ENCODE measurements around the gene TMEM40.
A peak's percentile ranks its signal among the peaks of the same experiment; 100 is the strongest.

The TMEM40 gene, protein sequence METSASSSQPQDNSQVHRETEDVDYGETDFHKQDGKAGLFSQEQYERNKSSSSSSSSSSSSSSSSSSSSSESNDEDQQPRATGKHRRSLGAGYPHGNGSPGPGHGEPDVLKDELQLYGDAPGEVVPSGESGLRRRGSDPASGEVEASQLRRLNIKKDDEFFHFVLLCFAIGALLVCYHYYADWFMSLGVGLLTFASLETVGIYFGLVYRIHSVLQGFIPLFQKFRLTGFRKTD

DNA sequence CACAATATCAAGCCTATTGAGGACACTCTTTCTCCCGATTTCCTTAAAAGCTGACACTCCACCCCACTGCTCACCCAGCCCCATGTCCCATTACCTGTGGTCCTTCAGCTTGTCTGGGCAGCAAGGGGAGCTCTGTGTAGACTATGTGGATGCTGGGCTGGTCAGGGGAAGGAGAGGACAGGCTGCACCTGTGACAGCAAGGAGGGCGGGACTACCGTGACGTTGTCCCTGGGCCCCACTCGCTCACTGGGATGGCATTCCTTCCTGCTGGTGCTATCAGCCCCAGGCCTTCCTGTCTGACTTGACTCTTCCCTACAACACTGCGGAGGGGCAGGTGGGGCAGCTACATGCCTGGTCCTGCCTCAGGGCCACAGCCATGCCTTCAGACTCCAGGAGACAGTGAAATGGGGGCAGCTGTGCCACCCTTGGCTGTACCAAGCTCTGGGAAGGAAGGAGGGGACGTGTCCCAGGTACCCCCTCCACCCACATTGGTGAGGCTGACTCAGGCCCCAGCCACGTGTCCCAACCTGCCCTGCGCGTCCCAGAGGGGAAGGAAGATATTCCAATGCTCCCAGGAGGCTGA is at the start of gene TMEM40:
Gene TMEM40 (minus strand): TSS at position 163 of the 583 bp plus-strand sequence. CDS start 9,427 bp downstream, outside the sequence.
- peak within 1 kb of the TSS; percentile 64 for H2AFZ ChIP-seq
- no peaks in the 10 kb centered on the region for H3K36me3 ChIP-seq (ENCODE audit: control insufficient read depth, insufficient read depth, low read length)
- H3K27ac ChIP-seq, result peak within 1 kb of the TSS; percentile 82
- H3K27me3 ChIP-seq (ENCODE audit: control insufficient read depth, insufficient read depth, low read length), result no peaks in the 10 kb centered on the region
- H3K79me2 ChIP-seq, result peaks cover 2% of the 10 kb centered on the region
- no peaks in the 10 kb centered on the region for H3K9me3 ChIP-seq (ENCODE audit: control insufficient read depth, low read length)
- peak within 1 kb of the TSS; percentile 31 for H3K4me2 ChIP-seq (ENCODE audit: low read length)
- H3K4me1 ChIP-seq, result peaks cover 29% of the 10 kb centered on the region
- TF ChIP-seq, protein P1, sequence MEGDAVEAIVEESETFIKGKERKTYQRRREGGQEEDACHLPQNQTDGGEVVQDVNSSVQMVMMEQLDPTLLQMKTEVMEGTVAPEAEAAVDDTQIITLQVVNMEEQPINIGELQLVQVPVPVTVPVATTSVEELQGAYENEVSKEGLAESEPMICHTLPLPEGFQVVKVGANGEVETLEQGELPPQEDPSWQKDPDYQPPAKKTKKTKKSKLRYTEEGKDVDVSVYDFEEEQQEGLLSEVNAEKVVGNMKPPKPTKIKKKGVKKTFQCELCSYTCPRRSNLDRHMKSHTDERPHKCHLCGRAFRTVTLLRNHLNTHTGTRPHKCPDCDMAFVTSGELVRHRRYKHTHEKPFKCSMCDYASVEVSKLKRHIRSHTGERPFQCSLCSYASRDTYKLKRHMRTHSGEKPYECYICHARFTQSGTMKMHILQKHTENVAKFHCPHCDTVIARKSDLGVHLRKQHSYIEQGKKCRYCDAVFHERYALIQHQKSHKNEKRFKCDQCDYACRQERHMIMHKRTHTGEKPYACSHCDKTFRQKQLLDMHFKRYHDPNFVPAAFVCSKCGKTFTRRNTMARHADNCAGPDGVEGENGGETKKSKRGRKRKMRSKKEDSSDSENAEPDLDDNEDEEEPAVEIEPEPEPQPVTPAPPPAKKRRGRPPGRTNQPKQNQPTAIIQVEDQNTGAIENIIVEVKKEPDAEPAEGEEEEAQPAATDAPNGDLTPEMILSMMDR (IDR thresholded peaks at IDR 0.05), result no peak
- H3K9ac ChIP-seq, result peak within 1 kb of the TSS; percentile 2
- peak within 1 kb of the TSS; percentile 7 for H3K4me3 ChIP-seq (ENCODE audit: low read depth, low read length)

GRCh38 chr3:12808587-12808986 is 49.5 kb upstream of the TMEM40 start:
- H3K4me1 ChIP-seq, result no peaks in the 10 kb centered on the region
- H3K27ac ChIP-seq, result no peak overlapping the region
- H3K27me3 ChIP-seq (ENCODE audit: control insufficient read depth, insufficient read depth, low read length), result no peaks in the 10 kb centered on the region
- H3K4me2 ChIP-seq (ENCODE audit: low read length), result no peak overlapping the region
- H2AFZ ChIP-seq, result no peak overlapping the region
- no peaks in the 10 kb centered on the region for H3K9me3 ChIP-seq (ENCODE audit: control insufficient read depth, low read length)
- H3K36me3 ChIP-seq (ENCODE audit: control insufficient read depth, insufficient read depth, low read length), result no peaks in the 10 kb centered on the region
- H3K79me2 ChIP-seq, result no peaks in the 10 kb centered on the region
- no peak overlapping the region for H3K4me3 ChIP-seq (ENCODE audit: low read depth, low read length)
- H3K9ac ChIP-seq, result no peak overlapping the region
- TF ChIP-seq, protein P1 (IDR thresholded peaks at IDR 0.05), result no peak

- Histone ChIP-seq H3K9me3 (ENCODE audit: control insufficient read depth, low read length) (no peaks in the 10 kb centered on the region), H2AFZ (no peak overlapping the region), H3K4me1 (no peaks in the 10 kb centered on the region), H3K27me3 (ENCODE audit: control insufficient read depth, insufficient read depth, low read length) (no peaks in the 10 kb centered on the region), H3K36me3 (ENCODE audit: control insufficient read depth, insufficient read depth, low read length) (no peaks in the 10 kb centered on the region), H3K9ac (no peak overlapping the region), H3K4me2 (ENCODE audit: low read length) (no peak overlapping the region), H3K4me3 (ENCODE audit: low read depth, low read length) (no peak overlapping the region), H3K79me2 (no peaks in the 10 kb centered on the region), H3K27ac (no peak overlapping the region)
- TF ChIP-seq, protein P1 (IDR thresholded peaks at IDR 0.05), result no peak
Measured at GRCh38 chr3:12807601-12808359, 48.7 kb upstream of the TMEM40 start.

- H2AFZ ChIP-seq, result no peak overlapping the region
- no peaks in the 10 kb centered on the region for H3K36me3 ChIP-seq (ENCODE audit: control insufficient read depth, insufficient read depth, low read length)
- no peak overlapping the region for H3K27ac ChIP-seq
- no peak overlapping the region for H3K4me2 ChIP-seq (ENCODE audit: low read length)
- H3K27me3 ChIP-seq (ENCODE audit: control insufficient read depth, insufficient read depth, low read length), result no peaks in the 10 kb centered on the region
- no peaks in the 10 kb centered on the region for H3K79me2 ChIP-seq
- no peaks in the 10 kb centered on the region for H3K4me1 ChIP-seq
- no peak overlapping the region for H3K4me3 ChIP-seq (ENCODE audit: low read depth, low read length)
- H3K9me3 ChIP-seq (ENCODE audit: control insufficient read depth, low read length), result no peaks in the 10 kb centered on the region
- TF ChIP-seq, protein P1 (IDR thresholded peaks at IDR 0.05), result no peak
- H3K9ac ChIP-seq, result no peak overlapping the region
Measured at GRCh38 chr3:12807066-12807465, 48.0 kb upstream of the TMEM40 start.
